Measurements from ENCODE around the gene TAP1. TPM values are rescaled to one million over a fixed set of nuclear protein-coding genes. Genes with fewer than 3 reads are reported as not detected.

The TAP1 gene
- total and polyA plus RNA-seq, 2 donors (not counting 1 experiment from before 2014, with no cell fraction given) = 126 to 184 TPM

DNA sequence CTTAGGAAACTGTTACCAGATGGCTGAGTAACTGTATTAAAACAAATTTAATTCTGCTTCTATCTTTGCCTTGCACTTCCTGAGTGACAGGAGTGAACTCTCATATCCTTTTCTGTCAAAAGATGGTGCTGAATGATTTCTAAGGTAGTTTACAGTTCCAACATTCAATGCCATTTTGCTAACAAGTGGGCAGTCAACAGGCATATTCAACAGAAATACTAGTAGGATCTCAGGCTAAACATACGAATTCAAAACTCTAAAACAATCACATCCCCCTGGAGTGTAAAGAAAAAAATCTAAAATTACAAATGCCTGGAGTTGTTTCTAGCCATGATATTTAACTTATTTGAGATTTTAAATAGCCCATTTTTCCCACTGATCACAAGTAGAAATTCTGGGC is 7.2 kb upstream of the TAP1 start:
- WGBS (ENCODE audit: insufficient coverage) = no CpG with 5 or more reads among the region's 1 CpG
- no peaks in the 10 kb centered on the region for H4K20me1 ChIP-seq (ENCODE audit: control insufficient read depth, insufficient read depth, low read length, poor library complexity, severe bottlenecking)
- intact Hi-C loops (cut with micrococcal nuclease) = no loop called here
- Mint-ChIP-seq H3K27me3 (no peaks in the 10 kb centered on the region), H3K4me1 (peaks cover 54% of the 10 kb centered on the region), H3K27ac (peak overlapping the region; percentile 39), H3K4me3 (no peak overlapping the region), H3K9me3 (ENCODE audit: insufficient read depth) (no peaks in the 10 kb centered on the region)
- DNase-seq = no peak
- ATAC-seq (ENCODE audit: low read depth) = no peak
- H3K9me3 ChIP-seq (ENCODE audit: control extremely low read depth in 1 of 3, control insufficient read depth in 2 of 3, insufficient read depth in 1 of 3, low read length in 2 of 3) = no peaks in the 10 kb centered on the region
- no peaks in the 10 kb centered on the region for H3K27me3 ChIP-seq (replicated peaks in 1 of 4; ENCODE audit: control extremely low read depth in 1 of 4, control insufficient read depth in 3 of 4, insufficient read depth in 4 of 4, low read length in 3 of 4)
- no peak overlapping the region for H3K4me3 ChIP-seq (ENCODE audit: control extremely low read depth in 1 of 5, extremely low read depth in 1 of 5, insufficient read depth in 1 of 5, low read depth in 2 of 5, low read length in 4 of 5)
- H3K4me1 ChIP-seq (ENCODE audit: control insufficient read depth in 2 of 2, insufficient read depth in 2 of 2, low read length in 2 of 2) = peaks cover 21 to 32% of the 10 kb centered on the region in 2 donors
- ChIA-PET CTCF (interaction anchor here (0.8 to 8.1 kb wide), 5 partner anchors 7 to 22 kb away, joined by 3 to 359 read pairs (median 4); partner anchors contain the start of genes PSMB8 and TAP2), POLR2A (interaction anchor here (1.5 kb wide), 1 partner anchor 22 kb away, joined by 3 read pairs; the partner anchor contains the start of gene TAP2)
- H3K79me2 ChIP-seq (ENCODE audit: control insufficient read depth, insufficient read depth, low read length) = peaks cover 46% of the 10 kb centered on the region
- H3K27ac ChIP-seq (ENCODE audit: low read length in 2 of 2) = peak overlapping the region in 1 of 2 donors; percentile 17
- no peak overlapping the region for H2AFZ ChIP-seq (ENCODE audit: insufficient read depth, low read depth, low read length, poor library complexity, severe bottlenecking)
- H3K9ac ChIP-seq (ENCODE audit: low read length) = no peak overlapping the region
- TF ChIP-seq EZH2 (IDR thresholded peaks at IDR 0.05; ENCODE audit: borderline replicate concordance, insufficient read depth, low read depth, low read length, poor library complexity, severe bottlenecking) = no peak
- TF ChIP-seq, protein P1, sequence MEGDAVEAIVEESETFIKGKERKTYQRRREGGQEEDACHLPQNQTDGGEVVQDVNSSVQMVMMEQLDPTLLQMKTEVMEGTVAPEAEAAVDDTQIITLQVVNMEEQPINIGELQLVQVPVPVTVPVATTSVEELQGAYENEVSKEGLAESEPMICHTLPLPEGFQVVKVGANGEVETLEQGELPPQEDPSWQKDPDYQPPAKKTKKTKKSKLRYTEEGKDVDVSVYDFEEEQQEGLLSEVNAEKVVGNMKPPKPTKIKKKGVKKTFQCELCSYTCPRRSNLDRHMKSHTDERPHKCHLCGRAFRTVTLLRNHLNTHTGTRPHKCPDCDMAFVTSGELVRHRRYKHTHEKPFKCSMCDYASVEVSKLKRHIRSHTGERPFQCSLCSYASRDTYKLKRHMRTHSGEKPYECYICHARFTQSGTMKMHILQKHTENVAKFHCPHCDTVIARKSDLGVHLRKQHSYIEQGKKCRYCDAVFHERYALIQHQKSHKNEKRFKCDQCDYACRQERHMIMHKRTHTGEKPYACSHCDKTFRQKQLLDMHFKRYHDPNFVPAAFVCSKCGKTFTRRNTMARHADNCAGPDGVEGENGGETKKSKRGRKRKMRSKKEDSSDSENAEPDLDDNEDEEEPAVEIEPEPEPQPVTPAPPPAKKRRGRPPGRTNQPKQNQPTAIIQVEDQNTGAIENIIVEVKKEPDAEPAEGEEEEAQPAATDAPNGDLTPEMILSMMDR (IDR thresholded peaks at IDR 0.05) = no peak
- H3K4me2 ChIP-seq (replicated peaks; ENCODE audit: low read depth, low read length, poor library complexity, severe bottlenecking) = no peak overlapping the region
- H3K36me3 ChIP-seq (replicated peaks in 1 of 2; ENCODE audit: control extremely low read depth in 1 of 2, control insufficient read depth in 1 of 2, extremely low read depth in 1 of 2, insufficient read depth in 2 of 2, low read length in 1 of 2) = peaks cover 24 to 63% of the 10 kb centered on the region in 2 experiments

DNA sequence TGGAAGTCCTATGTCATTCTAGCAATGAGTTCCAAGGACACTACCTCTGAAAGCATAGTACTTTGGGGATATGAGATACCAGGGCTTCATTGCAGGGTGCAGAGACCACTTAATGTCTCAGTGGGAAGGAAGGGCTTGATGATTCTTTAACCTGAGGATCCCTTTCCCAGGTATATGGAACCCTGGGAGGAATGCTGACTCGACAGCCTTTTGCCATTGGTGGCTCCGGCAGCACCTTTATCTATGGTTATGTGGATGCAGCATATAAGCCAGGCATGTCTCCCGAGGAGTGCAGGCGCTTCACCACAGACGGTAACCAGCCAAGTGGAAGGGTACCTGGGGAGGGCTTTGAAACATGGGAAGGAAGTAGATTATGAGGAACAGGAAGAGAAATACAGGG is 4.7 kb upstream of the TAP1 start:
- peaks cover 71% of the 10 kb centered on the region for H3K79me2 ChIP-seq (ENCODE audit: control insufficient read depth, insufficient read depth, low read length)
- H3K4me3 ChIP-seq (ENCODE audit: control extremely low read depth in 1 of 5, extremely low read depth in 1 of 5, insufficient read depth in 1 of 5, low read depth in 2 of 5, low read length in 4 of 5) = no peak overlapping the region
- H3K27ac ChIP-seq (ENCODE audit: low read length in 2 of 2) = peak overlapping the region; percentile 15 to 67
- Mint-ChIP-seq H3K4me3 (peak overlapping the region; percentile 26), H3K27ac (peak overlapping the region; percentile 72), H3K27me3 (no peaks in the 10 kb centered on the region), H3K4me1 (peaks cover 59% of the 10 kb centered on the region), H3K9me3 (ENCODE audit: insufficient read depth) (no peaks in the 10 kb centered on the region)
- no peaks in the 10 kb centered on the region for H4K20me1 ChIP-seq (ENCODE audit: control insufficient read depth, insufficient read depth, low read length, poor library complexity, severe bottlenecking)
- CTCF ChIA-PET = interaction anchor here (1.0 to 8.1 kb wide), 7 partner anchors 10 to 126 kb away, joined by 3 to 359 read pairs (median 6); partner anchors contain the start of genes PSMB8 and TAP2
- no peak for DNase-seq
- H3K36me3 ChIP-seq (replicated peaks in 1 of 2; ENCODE audit: control extremely low read depth in 1 of 2, control insufficient read depth in 1 of 2, extremely low read depth in 1 of 2, insufficient read depth in 2 of 2, low read length in 1 of 2) = peaks cover 22 to 63% of the 10 kb centered on the region in 2 experiments
- no peak overlapping the region for H3K9ac ChIP-seq (ENCODE audit: low read length)
- no peaks in the 10 kb centered on the region for H3K27me3 ChIP-seq (replicated peaks in 1 of 4; ENCODE audit: control extremely low read depth in 1 of 4, control insufficient read depth in 3 of 4, insufficient read depth in 4 of 4, low read length in 3 of 4)
- peak overlapping the region; percentile 55 for H3K4me2 ChIP-seq (replicated peaks; ENCODE audit: low read depth, low read length, poor library complexity, severe bottlenecking)
- intact Hi-C loops (cut with micrococcal nuclease) = no loop called here
- H3K4me1 ChIP-seq (ENCODE audit: control insufficient read depth in 2 of 2, insufficient read depth in 2 of 2, low read length in 2 of 2) = peaks cover 29 to 38% of the 10 kb centered on the region in 2 donors
- ATAC-seq (ENCODE audit: low read depth) = no peak
- WGBS (ENCODE audit: insufficient coverage) = 64% methylated on average over 5 of the region's 5 CpGs
- POLR2A ChIA-PET = interaction anchor here (0.6 to 6.4 kb wide), 3 partner anchors 10 to 1182 kb away, joined by 3 to 282 read pairs (median 4); partner anchors contain the start of genes PSMB8 and TAP2
- H3K9me3 ChIP-seq (ENCODE audit: control extremely low read depth in 1 of 3, control insufficient read depth in 2 of 3, insufficient read depth in 1 of 3, low read length in 2 of 3) = no peaks in the 10 kb centered on the region
- H2AFZ ChIP-seq (ENCODE audit: insufficient read depth, low read depth, low read length, poor library complexity, severe bottlenecking) = no peak overlapping the region
- TF ChIP-seq, protein P1 (IDR thresholded peaks at IDR 0.05) = no peak
- TF ChIP-seq EZH2 (IDR thresholded peaks at IDR 0.05; ENCODE audit: borderline replicate concordance, insufficient read depth, low read depth, low read length, poor library complexity, severe bottlenecking) = no peak
